Ovary (tissue), 3 donors: ENCODE data around the gene RNF181.
"Not testable (repeated sequence)": the region's sequence is repeated elsewhere in the genome, so short reads cannot be mapped to it uniquely, and the experiment has no call there.

Source experiments
- POLR2A ChIP-seq: fragments of 450-650 bp; IDR thresholded peaks from one replicate; pipeline ENCODE4 v1.6.1; 2017; ENCODE audit warnings: antibody characterized with exemption, mild to moderate bottlenecking, moderate library complexity
- TF ChIP-seq, protein P1 (sequence below), 3 donors: fragments of 450-650 bp in 2 of 3; fragments of 200-600 bp in 1 of 3; IDR thresholded peaks; one replicate each; pipeline versions ENCODE4 v1.5.1 to v1.8.0; 2016 to 2022; ENCODE audit warnings: antibody characterized with exemption in 3 of 3, mild to moderate bottlenecking in 1 of 3
- donor health status: DM: no; HTN: no; CAD: no.

- TF ChIP-seq, protein P1, sequence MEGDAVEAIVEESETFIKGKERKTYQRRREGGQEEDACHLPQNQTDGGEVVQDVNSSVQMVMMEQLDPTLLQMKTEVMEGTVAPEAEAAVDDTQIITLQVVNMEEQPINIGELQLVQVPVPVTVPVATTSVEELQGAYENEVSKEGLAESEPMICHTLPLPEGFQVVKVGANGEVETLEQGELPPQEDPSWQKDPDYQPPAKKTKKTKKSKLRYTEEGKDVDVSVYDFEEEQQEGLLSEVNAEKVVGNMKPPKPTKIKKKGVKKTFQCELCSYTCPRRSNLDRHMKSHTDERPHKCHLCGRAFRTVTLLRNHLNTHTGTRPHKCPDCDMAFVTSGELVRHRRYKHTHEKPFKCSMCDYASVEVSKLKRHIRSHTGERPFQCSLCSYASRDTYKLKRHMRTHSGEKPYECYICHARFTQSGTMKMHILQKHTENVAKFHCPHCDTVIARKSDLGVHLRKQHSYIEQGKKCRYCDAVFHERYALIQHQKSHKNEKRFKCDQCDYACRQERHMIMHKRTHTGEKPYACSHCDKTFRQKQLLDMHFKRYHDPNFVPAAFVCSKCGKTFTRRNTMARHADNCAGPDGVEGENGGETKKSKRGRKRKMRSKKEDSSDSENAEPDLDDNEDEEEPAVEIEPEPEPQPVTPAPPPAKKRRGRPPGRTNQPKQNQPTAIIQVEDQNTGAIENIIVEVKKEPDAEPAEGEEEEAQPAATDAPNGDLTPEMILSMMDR (IDR thresholded peaks at IDR 0.05) = not testable (repeated sequence)
- TF ChIP-seq POLR2A = not testable (repeated sequence)
Measured at GRCh38 chr2:85592299-85592698, 3.2 kb upstream of the RNF181 start.
